H1 (cell line): ENCODE data around the gene IGFBP4. TPM values are rescaled to one million over a fixed set of nuclear protein-coding genes. Genes with fewer than 3 reads are reported as not detected.

Source experiments
- CBX8 ChIP-seq: fragments of 300-800, 300-1000 bp; sonication (generic); IDR thresholded peaks from 2 replicates; pipeline ENCODE4 v1.7.1; 2016; ENCODE audit warnings: low read depth, low read length, borderline replicate concordance
- CTCF ChIP-seq, 3 experiments: IDR thresholded peaks; 1 replicate in 2 of 3; 2 replicates in 1 of 3; pipeline versions ENCODE4 v1.5.1 to v1.6.1; 2011; ENCODE audit warnings: low read length in 3 of 3, mild to moderate bottlenecking in 3 of 3, inconsistent platforms in 2 of 3, low read depth in 1 of 3, moderate library complexity in 1 of 3; ENCODE audit not compliant: insufficient read depth in 1 of 3; ENCODE audit errors: control extremely low read depth in 1 of 3
- JUN ChIP-seq: IDR thresholded peaks from 2 replicates; pipeline ENCODE4 v1.6.1; 2011; ENCODE audit warnings: low read depth, mild to moderate bottlenecking, improper control_type of control experiment, low read length
- KDM4A ChIP-seq: IDR thresholded peaks from one replicate; pipeline ENCODE4 v1.7.1; 2012; ENCODE audit warnings: low read depth, mild to moderate bottlenecking, moderate library complexity, low read length, inconsistent platforms; ENCODE audit not compliant: severe bottlenecking
- polyA plus RNA-seq, 7 experiments: library from polyadenylated mRNA; depleted of rRNA in 3 of 7; stranded (reverse) in 5 of 7; unstranded in 2 of 7; fragments of >200 nt in 5 of 7; fragments of 200-250 nt in 2 of 7; gene quantifications; 1 replicate in 5 of 7; 2 replicates in 1 of 7; 4 replicates in 1 of 7; pipeline versions ENCODE4 v1.2.1 to v1.2.3, GENCODE V29; 2011 to 2013; ENCODE audit warnings: missing spikeins in 2 of 7, mixed read lengths in 2 of 7
- total RNA-seq: library from RNA; stranded (reverse); fragmentation: NEBNext Ultra II Directional; extraction: Animal tissue kit (Norgen Biotek cat#: 25700); gene quantifications from 2 replicates; pipeline ENCODE4 v1.2.1, GENCODE V29; 2021

The IGFBP4 gene
- total and polyA plus RNA-seq, 2 of the 8 experiments (the other 6 are each of a cell fraction or from before 2014, with no cell fraction given), result 85.5 to 105 TPM

- TF ChIP-seq CTCF (IDR thresholded peaks at IDR 0.05; ENCODE audit: control extremely low read depth in 1 of 3, insufficient read depth in 1 of 3, low read depth in 1 of 3, low read length in 3 of 3) (no peak), JUN (no peak), KDM4A (no peak), CBX8 (no peak)
Measured at GRCh38 chr17:40496170-40496569, 52.9 kb downstream of the IGFBP4 start (continued).
